BLaER1 (cell line): Measurements from ENCODE around the gene RASGRP2.
A peak's percentile ranks its signal among the peaks of the same experiment; 100 is the strongest.
"Not testable (repeated sequence)": the region's sequence is repeated elsewhere in the genome, so short reads cannot be mapped to it uniquely, and the experiment has no call there.

Experiments
- H3K27ac ChIP-seq: shearing (Covaris generic); formaldehyde crosslinking; 2 replicates; pipeline ENCODE4 v1.8.1; 2022
- H3K27me3 ChIP-seq: shearing (Covaris generic); formaldehyde crosslinking; 2 replicates; pipeline ENCODE4 v1.8.1; 2022
- H3K36me3 ChIP-seq: shearing (Covaris generic); formaldehyde crosslinking; 2 replicates; pipeline ENCODE4 v1.8.1; 2022
- H3K4me1 ChIP-seq: shearing (Covaris generic); formaldehyde crosslinking; 2 replicates; pipeline ENCODE4 v1.8.1; 2022
- H3K4me2 ChIP-seq: shearing (Covaris generic); formaldehyde crosslinking; 2 replicates; pipeline ENCODE4 v1.8.1; 2022
- H3K4me3 ChIP-seq: shearing (Covaris generic); formaldehyde crosslinking; 2 replicates; pipeline ENCODE4 v1.8.1; 2022
- H3K9ac ChIP-seq: shearing (Covaris generic); formaldehyde crosslinking; 2 replicates; pipeline ENCODE4 v1.8.1; 2022
- H3K9me3 ChIP-seq: shearing (Covaris generic); formaldehyde crosslinking; 2 replicates; pipeline ENCODE4 v1.8.1; 2022
- H4K20me1 ChIP-seq: shearing (Covaris generic); formaldehyde crosslinking; 2 replicates; pipeline ENCODE4 v1.8.1; 2022
- Cebpa-rat ChIP-seq: shearing (Covaris generic); IDR thresholded peaks from 2 replicates; pipeline ENCODE4 v1.8.1; 2022

RASGRP2 gene

GRCh38 chr11:64714666-64715065, 29.3 kb downstream of the RASGRP2 start:
- Histone ChIP-seq H3K4me3 (no peak overlapping the region), H3K9ac (no peak overlapping the region), H3K27ac (no peak overlapping the region), H3K36me3 (no peaks in the 10 kb centered on the region), H3K9me3 (no peaks in the 10 kb centered on the region), H3K4me1 (peaks cover 56% of the 10 kb centered on the region), H3K4me2 (no peak overlapping the region), H3K27me3 (peaks cover 60% of the 10 kb centered on the region), H4K20me1 (peaks cover 6% of the 10 kb centered on the region; the same call in 1 of the 2 replicates)
- TF ChIP-seq Cebpa-rat = no peak

DNA sequence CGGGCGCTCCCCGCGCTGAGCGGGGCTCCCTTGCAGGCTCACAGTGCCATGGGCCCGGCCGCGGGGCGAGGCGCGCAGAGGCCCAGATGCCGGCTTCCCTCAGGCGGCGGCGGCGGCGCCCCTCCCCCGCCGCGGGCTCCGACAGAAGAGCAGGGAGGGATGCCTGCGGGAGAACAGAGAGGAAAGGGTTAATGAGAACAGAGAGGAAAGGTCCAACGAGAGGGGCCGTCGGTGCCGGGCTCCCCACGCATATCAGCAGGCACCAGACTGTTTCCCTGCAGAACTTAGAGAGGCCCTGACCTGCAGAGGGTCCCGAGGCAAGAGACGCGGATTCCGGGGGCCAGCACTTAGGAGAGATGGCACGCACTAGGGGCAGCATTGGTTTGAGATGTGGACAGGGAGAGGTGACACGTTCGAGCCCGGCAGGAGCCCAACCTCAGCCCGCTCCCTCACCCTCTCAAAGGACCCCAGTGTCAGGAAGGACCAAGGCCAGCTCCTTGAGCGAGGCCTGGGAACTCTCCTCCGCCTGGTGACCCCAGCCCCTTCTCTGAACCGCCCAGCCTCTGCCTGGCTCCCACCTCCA, 30.1 kb downstream of the RASGRP2 start:
- no peak for TF ChIP-seq Cebpa-rat
- Histone ChIP-seq H4K20me1 (peaks cover 6% of the 10 kb centered on the region; the same call in 1 of the 2 replicates), H3K4me2 (peak overlapping the region; percentile 20), H3K9ac (no peak overlapping the region), H3K9me3 (no peaks in the 10 kb centered on the region), H3K36me3 (no peaks in the 10 kb centered on the region), H3K4me3 (0 out of 2 replicates have a peak overlapping the region, but pooled peaks have one; percentile 2), H3K27me3 (peaks cover 60% of the 10 kb centered on the region), H3K4me1 (peaks cover 56% of the 10 kb centered on the region), H3K27ac (no peak overlapping the region)

GRCh38 chr11:64713016-64713707, 30.8 kb downstream of the RASGRP2 start:
- no peaks in the 10 kb centered on the region for H3K9me3 ChIP-seq
- peaks cover 6% of the 10 kb centered on the region; the same call in 1 of the 2 replicates for H4K20me1 ChIP-seq
- peaks cover 60% of the 10 kb centered on the region for H3K27me3 ChIP-seq
- peaks cover 56% of the 10 kb centered on the region for H3K4me1 ChIP-seq
- no peaks in the 10 kb centered on the region for H3K36me3 ChIP-seq
- H3K27ac ChIP-seq = no peak overlapping the region
- 0 out of 2 replicates have a peak overlapping the region, but pooled peaks have one; percentile 2 for H3K4me3 ChIP-seq
- TF ChIP-seq Cebpa-rat = no peak
- peak overlapping the region; percentile 20 for H3K4me2 ChIP-seq
- H3K9ac ChIP-seq = no peak overlapping the region

DNA sequence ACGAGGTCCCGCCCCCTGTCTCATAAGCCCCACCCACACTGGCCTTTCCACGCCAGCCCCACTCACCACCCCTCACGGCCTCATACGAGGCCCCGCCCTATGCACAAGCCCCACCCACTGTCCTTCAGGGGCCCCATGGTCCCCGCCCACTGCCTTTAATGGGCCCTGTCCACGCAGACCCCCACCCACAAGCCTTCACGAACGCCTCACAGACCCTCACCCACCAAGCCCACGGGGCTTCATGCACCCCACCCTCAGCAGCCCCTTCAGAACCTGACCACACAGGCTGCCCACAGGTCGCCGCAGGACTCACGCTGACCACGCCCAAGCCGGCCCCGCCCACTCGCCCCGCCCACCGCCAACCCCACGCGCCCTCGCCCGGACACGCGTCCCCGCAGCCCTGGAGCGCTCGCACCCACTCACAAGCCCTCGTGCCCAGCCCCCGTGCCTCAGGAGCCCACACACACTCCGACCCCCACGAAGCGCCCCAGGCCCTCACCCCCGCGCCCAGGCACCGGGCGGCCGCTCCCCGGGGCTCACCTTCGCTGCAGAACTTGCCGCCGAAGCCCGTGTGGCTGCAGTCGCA, 31.4 kb downstream of the RASGRP2 start:
- Histone ChIP-seq H3K27ac (no peak overlapping the region), H3K4me1 (peaks cover 55% of the 10 kb centered on the region), H3K9me3 (no peaks in the 10 kb centered on the region), H3K27me3 (peaks cover 60% of the 10 kb centered on the region), H3K9ac (no peak overlapping the region), H4K20me1 (peaks cover 6% of the 10 kb centered on the region; the same call in 1 of the 2 replicates), H3K36me3 (no peaks in the 10 kb centered on the region), H3K4me3 (no peak overlapping the region), H3K4me2 (no peak overlapping the region)
- no peak for TF ChIP-seq Cebpa-rat

- Histone ChIP-seq H3K27ac (no peak overlapping the region), H3K4me1 (peaks cover 49% of the 10 kb centered on the region), H3K4me2 (no peak overlapping the region), H3K9ac (no peak overlapping the region), H4K20me1 (peaks cover 6% of the 10 kb centered on the region; the same call in 1 of the 2 replicates), H3K27me3 (peaks cover 60% of the 10 kb centered on the region), H3K4me3 (no peak overlapping the region), H3K9me3 (no peaks in the 10 kb centered on the region), H3K36me3 (no peaks in the 10 kb centered on the region)
- no peak for TF ChIP-seq Cebpa-rat
Measured at GRCh38 chr11:64711956-64712362, 32.0 kb downstream of the RASGRP2 start.

- Histone ChIP-seq H3K27me3 (peaks cover 60% of the 10 kb centered on the region), H3K36me3 (no peaks in the 10 kb centered on the region), H3K4me3 (no peak overlapping the region), H4K20me1 (peaks cover 6% of the 10 kb centered on the region; the same call in 1 of the 2 replicates), H3K9ac (no peak overlapping the region), H3K4me1 (peaks cover 43% of the 10 kb centered on the region), H3K27ac (no peak overlapping the region), H3K9me3 (no peaks in the 10 kb centered on the region), H3K4me2 (peak overlapping the region; percentile 36)
- no peak for TF ChIP-seq Cebpa-rat
Measured at GRCh38 chr11:64711138-64711955, 32.6 kb downstream of the RASGRP2 start.

DNA sequence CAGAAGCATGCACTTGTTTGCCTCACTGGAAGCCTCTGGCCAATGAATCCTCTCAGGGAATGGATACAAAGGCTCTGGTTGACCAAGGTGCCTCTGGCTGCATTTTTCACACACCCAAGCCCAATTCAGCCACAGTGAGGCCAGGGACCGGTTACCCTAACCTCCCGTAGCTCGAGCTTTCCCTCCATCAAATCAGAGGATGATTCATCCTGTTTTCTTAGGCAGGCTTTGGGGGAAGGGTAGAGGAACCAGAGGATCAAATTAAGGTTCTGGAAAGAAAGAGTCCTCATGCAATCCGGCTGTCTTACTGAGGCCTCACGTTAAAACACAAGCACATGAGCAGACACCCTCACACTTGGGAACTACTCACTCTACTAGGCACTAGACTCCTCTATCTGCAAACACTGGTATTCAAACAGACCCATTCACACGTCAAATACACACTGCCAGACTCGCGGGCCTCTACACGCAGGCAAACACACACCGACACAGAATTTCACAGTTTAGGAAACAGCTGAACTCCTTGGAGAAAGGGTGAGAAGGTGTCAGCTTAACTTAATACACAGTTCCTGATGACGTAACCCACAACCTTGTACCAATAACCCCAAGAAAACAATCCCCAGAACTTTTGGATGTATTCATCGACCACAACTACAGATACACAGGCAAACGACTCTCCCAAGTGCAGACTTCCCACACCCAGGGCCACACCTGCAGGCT, 33.4 kb downstream of the RASGRP2 start:
- Histone ChIP-seq H3K4me3 (no peak overlapping the region), H4K20me1 (peaks cover 6% of the 10 kb centered on the region; the same call in 1 of the 2 replicates), H3K4me2 (peak overlapping the region; percentile 36), H3K27ac (no peak overlapping the region), H3K9me3 (no peaks in the 10 kb centered on the region), H3K27me3 (peaks cover 57% of the 10 kb centered on the region), H3K4me1 (peaks cover 35% of the 10 kb centered on the region), H3K36me3 (no peaks in the 10 kb centered on the region), H3K9ac (no peak overlapping the region)
- TF ChIP-seq Cebpa-rat = no peak

GRCh38 chr11:64705501-64705900, 38.4 kb downstream of the RASGRP2 start:
- Histone ChIP-seq H3K36me3 (no peaks in the 10 kb centered on the region), H3K9me3 (no peaks in the 10 kb centered on the region), H3K27me3 (peaks cover 6% of the 10 kb centered on the region), H4K20me1 (no peaks in the 10 kb centered on the region), H3K4me3 (no peak overlapping the region), H3K4me2 (no peak overlapping the region), H3K4me1 (0 out of 2 replicates have a peak, but pooled peaks cover 3% of the 10 kb centered on the region), H3K27ac (no peak overlapping the region), H3K9ac (no peak overlapping the region)
- TF ChIP-seq Cebpa-rat = no peak

DNA sequence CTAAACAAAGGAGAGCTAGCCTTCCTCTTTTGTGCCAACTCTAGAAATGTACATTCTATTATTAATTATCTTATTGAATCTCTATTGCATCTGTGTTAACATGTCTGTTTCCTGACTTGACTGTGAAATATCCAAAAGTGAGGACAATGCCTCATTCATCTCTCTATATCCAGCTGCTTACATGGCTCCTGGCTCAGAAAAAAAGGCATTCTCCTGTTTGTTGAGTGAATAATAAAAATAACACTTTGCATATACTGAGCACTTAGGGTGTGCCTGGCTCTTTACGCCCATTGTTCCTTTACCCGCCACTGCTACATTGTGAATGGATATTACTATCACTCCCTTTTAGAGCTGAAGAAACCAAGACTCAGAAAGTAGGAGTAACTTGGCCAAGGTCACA, 40.9 kb downstream of the RASGRP2 start:
- H3K4me3 ChIP-seq = no peak overlapping the region
- H4K20me1 ChIP-seq = no peaks in the 10 kb centered on the region
- H3K4me1 ChIP-seq = no peaks in the 10 kb centered on the region
- H3K4me2 ChIP-seq = no peak overlapping the region
- H3K9ac ChIP-seq = no peak overlapping the region
- no peak overlapping the region for H3K27ac ChIP-seq
- H3K9me3 ChIP-seq = no peaks in the 10 kb centered on the region
- no peaks in the 10 kb centered on the region for H3K27me3 ChIP-seq
- no peak for TF ChIP-seq Cebpa-rat
- no peaks in the 10 kb centered on the region for H3K36me3 ChIP-seq

DNA sequence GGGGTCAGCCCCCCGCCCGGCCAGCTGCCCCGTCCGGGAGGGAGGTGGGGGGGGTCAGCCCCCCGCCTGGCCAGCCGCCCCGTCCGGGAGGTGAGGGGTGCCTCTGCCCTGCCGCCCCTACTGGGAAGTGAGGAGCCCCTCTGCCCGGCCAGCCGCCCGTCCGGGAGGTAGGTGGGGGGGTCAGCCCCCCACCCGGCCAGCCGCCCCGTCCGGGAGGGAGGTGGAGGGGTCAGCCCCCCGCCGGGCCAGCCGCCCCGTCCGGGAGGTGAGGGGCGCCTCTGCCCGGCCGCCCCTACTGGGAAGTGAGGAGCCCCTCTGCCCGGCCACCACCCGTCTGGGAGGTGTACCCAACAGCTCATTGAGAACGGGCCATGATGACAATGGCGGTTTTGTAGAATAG, 42.0 kb downstream of the RASGRP2 start:
- not testable (repeated sequence) for H3K4me2 ChIP-seq, H3K9me3 ChIP-seq, H3K4me3 ChIP-seq, H3K9ac ChIP-seq, H3K4me1 ChIP-seq, H3K36me3 ChIP-seq, H4K20me1 ChIP-seq, H3K27ac ChIP-seq, H3K27me3 ChIP-seq
